ENCODE measurements around the gene MRPL33.

Gene MRPL33

GRCh38 chr2:27771548-27772335 is at the start of gene MRPL33:
MRPL33 (plus strand) TSS chr2:27771719; CDS start chr2:27771778, 59 bp downstream.
- DNase-seq, result peak; percentile 94

- DNase-seq, result no peak
Observed at GRCh38 chr2:27721884-27722485, 49.5 kb upstream of the MRPL33 start.

- DNase-seq, result peak; percentile 46
Observed at GRCh38 chr2:27723372-27724144, 48.0 kb upstream of the MRPL33 start.

GRCh38 chr2:27724191-27724590 is 47.3 kb upstream of the MRPL33 start:
- no peak for DNase-seq

- DNase-seq, result no peak
Observed at GRCh38 chr2:27724905-27725701, 46.4 kb upstream of the MRPL33 start.

GRCh38 chr2:27727257-27727656 is 44.3 kb upstream of the MRPL33 start:
- DNase-seq, result no peak

- DNase-seq, result no peak
Observed at GRCh38 chr2:27728081-27728858, 43.2 kb upstream of the MRPL33 start.

- DNase-seq, result no peak
Observed at GRCh38 chr2:27729198-27729597, 42.3 kb upstream of the MRPL33 start.

GRCh38 chr2:27729614-27730013 is 41.9 kb upstream of the MRPL33 start:
- no peak for DNase-seq

- DNase-seq, result no peak
Observed at GRCh38 chr2:27730261-27730662, 41.3 kb upstream of the MRPL33 start.

- no peak for DNase-seq
Observed at GRCh38 chr2:27730980-27731691, 40.4 kb upstream of the MRPL33 start.

- DNase-seq, result no peak
Observed at GRCh38 chr2:27734305-27734704, 37.2 kb upstream of the MRPL33 start.

GRCh38 chr2:27735263-27735904 is 36.1 kb upstream of the MRPL33 start:
- DNase-seq, result peak; percentile 39

GRCh38 chr2:27736031-27736889 is 35.3 kb upstream of the MRPL33 start:
- no peak for DNase-seq

GRCh38 chr2:27736890-27737204 is 34.7 kb upstream of the MRPL33 start:
- no peak for DNase-seq

GRCh38 chr2:27737676-27738348 is 33.7 kb upstream of the MRPL33 start:
- no peak for DNase-seq

GRCh38 chr2:27738349-27739057 is 33.0 kb upstream of the MRPL33 start:
- DNase-seq, result no peak

- DNase-seq, result no peak
Observed at GRCh38 chr2:27739058-27739373, 32.5 kb upstream of the MRPL33 start.

- DNase-seq, result no peak
Observed at GRCh38 chr2:27741673-27742072, 29.8 kb upstream of the MRPL33 start.

All from activated CD4-positive, alpha-beta T cell treated with anti-CD3 and anti-CD28 coated beads, Interleukin-2, amount 50 U/mL, for 16 hours (primary cell).